Endometrial microvascular endothelial cells (primary cell): ENCODE data around the gene NISCH. TPM values are rescaled to one million over a fixed set of nuclear protein-coding genes. Genes with fewer than 3 reads are reported as not detected.

Source experiments
- in situ Hi-C: cut with HindIII; loops from 2 replicates; pipeline ENCODE4 v1.10.0; 2017; ENCODE audit warnings: low sequenced_read_pairs, low pct_unique_long_range_greater_than_20kb; ENCODE audit errors: inconsistent ontology term
- total RNA-seq: library from RNA; depleted of rRNA; stranded (reverse); fragments of >200 nt; gene quantifications from one replicate; pipeline ENCODE4 v1.2.3, GENCODE V29; 2015; ENCODE audit errors: inconsistent ontology term

Gene NISCH
- total RNA-seq, 1 donor from 2014 or later = 30.7 TPM

- in situ Hi-C loops = no loop called here
These were observed 85.6 kb downstream of the NISCH start for GRCh38 chr3:52541050-52541449.

Other genes with a start within 250 kb of the NISCH start
- gene TLR9, start 230.0 kb upstream of the NISCH start, total RNA-seq = not detected
- gene TWF2, start 216.4 kb upstream of the NISCH start, total RNA-seq = 185 TPM
- 15.2 TPM for gene PPM1M, start 209.8 kb upstream of the NISCH start, total RNA-seq
- gene WDR82, start 177.0 kb upstream of the NISCH start, total RNA-seq = 60.1 TPM
- gene GLYCTK, start 167.8 kb upstream of the NISCH start, total RNA-seq = 22.5 TPM
- gene DNAH1, start 139.3 kb upstream of the NISCH start, total RNA-seq = 2.1 TPM
- 92.5 TPM for gene BAP1, start 45.6 kb upstream of the NISCH start, total RNA-seq
- gene PHF7, start 44.9 kb upstream of the NISCH start, total RNA-seq = 3.6 TPM
- gene SEMA3G, start 10.5 kb upstream of the NISCH start, total RNA-seq = 2.2 TPM
- gene TNNC1, start 1.6 kb upstream of the NISCH start, total RNA-seq = not detected
- gene STAB1, start 39.7 kb downstream of the NISCH start, total RNA-seq = 259 TPM
- gene NT5DC2, start 78.3 kb downstream of the NISCH start, total RNA-seq = 70.2 TPM
- gene UQCC5, start 81.0 kb downstream of the NISCH start, total RNA-seq = 0.84 TPM
- 50.3 TPM for gene PBRM1, start 230.3 kb downstream of the NISCH start, total RNA-seq
- 93.8 TPM for gene GNL3, start 230.4 kb downstream of the NISCH start, total RNA-seq